Mammary epithelial cell (primary cell): Measurements from ENCODE around the gene MSI2.

Experiments used
- CTCF ChIP-seq, 2 donors: IDR thresholded peaks in 1 of 2; conservative IDR thresholded peaks in 1 of 2; 2 replicates each; pipeline ENCODE4 v1.5.1; 2011 to 2012; ENCODE audit warnings: inconsistent platforms in 2 of 2, low read length in 2 of 2, mild to moderate bottlenecking in 2 of 2, control low read depth in 1 of 2, low read depth in 1 of 2; ENCODE audit not compliant: insufficient read depth in 1 of 2; ENCODE audit errors: extremely low read depth in 1 of 2
- EZH2 ChIP-seq: IDR thresholded peaks from 2 replicates; pipeline ENCODE4 v1.6.1; 2012; ENCODE audit warnings: low read length, inconsistent platforms, borderline replicate concordance

GRCh38 chr17:57531078-57531477 is 274.8 kb downstream of the MSI2 start:
- TF ChIP-seq EZH2 = no peak
- TF ChIP-seq CTCF (conservative IDR thresholded peaks at IDR 0.05 in 1 of 2, IDR thresholded peaks at IDR 0.05 in 1 of 2; ENCODE audit: extremely low read depth in 1 of 2, insufficient read depth in 1 of 2, low read depth in 1 of 2, low read length in 2 of 2) = no peak
